ENCODE measurements around the gene GJE1.

The GJE1 gene

DNA sequence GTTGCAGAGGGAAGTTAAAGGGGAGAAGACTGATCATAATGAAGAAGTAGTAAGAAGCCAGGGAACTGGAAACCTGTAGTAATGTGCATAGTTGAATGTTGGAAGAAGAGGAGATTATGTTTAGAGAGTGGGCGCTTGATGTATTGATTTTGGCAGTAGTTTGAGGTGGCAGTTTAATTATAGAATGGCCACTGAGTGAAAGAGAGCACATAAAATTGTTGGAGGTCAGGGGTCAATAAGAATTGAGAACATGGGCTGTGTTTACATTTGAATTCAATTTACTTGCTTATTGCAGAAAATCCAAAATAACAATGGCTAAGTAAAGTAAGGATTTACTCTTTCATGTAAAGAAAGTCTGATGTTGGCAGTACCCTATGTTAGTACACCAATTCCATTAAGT lies 30.1 kb downstream of the GJE1 start:
- Histone ChIP-seq H3F3A (ENCODE audit: insufficient read depth) (no peaks in the 10 kb centered on the region; the same call in 1 of the 2 replicates), H4K20me1 (ENCODE audit: low read depth, low read length) (peaks cover 48% of the 10 kb centered on the region), H3K27ac (ENCODE audit: low read depth, low read length) (no peak overlapping the region)

DNA sequence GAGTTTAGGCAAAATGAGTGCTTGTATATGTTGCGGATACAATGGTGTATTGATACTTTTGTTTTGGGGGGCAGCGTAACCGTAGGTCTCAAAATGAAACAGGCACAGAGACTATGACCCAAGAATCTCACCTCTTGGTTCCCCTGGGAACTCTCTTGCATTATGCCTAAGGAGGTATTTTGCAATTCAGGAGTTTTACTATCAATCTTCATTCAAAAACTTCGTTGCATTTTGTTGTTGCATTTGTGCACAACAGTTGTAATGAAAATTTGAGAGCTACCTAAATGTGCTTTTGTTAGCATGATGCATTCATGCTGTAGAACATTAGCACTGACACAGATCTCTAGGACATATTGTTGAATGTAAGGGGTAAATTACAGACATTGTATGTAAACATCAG lies 32.5 kb downstream of the GJE1 start:
- Histone ChIP-seq H3K36me3 (ENCODE audit: low read length) (peaks cover 22% of the 10 kb centered on the region; the same call in 1 of the 2 replicates), H3K4me3 (ENCODE audit: insufficient read depth, low read length, poor library complexity, severe bottlenecking) (no peak overlapping the region), H3K27me3 (ENCODE audit: low read length) (no peaks in the 10 kb centered on the region), H3K9ac (ENCODE audit: low read length) (no peak overlapping the region), H4K20me1 (ENCODE audit: low read depth, low read length) (peaks cover 35% of the 10 kb centered on the region), H3F3A (ENCODE audit: insufficient read depth) (peaks cover 5% of the 10 kb centered on the region; the same call in 1 of the 2 replicates), H3K9me2 (replicated peaks; ENCODE audit: insufficient read depth, low read length) (no peaks in the 10 kb centered on the region), H3K79me2 (ENCODE audit: insufficient read depth, low read length) (peaks cover 66% of the 10 kb centered on the region), H3K27ac (ENCODE audit: low read depth, low read length) (no peak overlapping the region), H3K4me2 (ENCODE audit: low read depth, low read length, poor library complexity, severe bottlenecking) (no peak overlapping the region), H3K9me3 (ENCODE audit: insufficient read depth, low read length) (no peaks in the 10 kb centered on the region), H2AFZ (ENCODE audit: low read depth, low read length, severe bottlenecking) (no peak overlapping the region)
- no peak for TF ChIP-seq EZH2phosphoT487 (conservative IDR thresholded peaks at IDR 0.05; ENCODE audit: low read length)
- TF ChIP-seq, protein P1, sequence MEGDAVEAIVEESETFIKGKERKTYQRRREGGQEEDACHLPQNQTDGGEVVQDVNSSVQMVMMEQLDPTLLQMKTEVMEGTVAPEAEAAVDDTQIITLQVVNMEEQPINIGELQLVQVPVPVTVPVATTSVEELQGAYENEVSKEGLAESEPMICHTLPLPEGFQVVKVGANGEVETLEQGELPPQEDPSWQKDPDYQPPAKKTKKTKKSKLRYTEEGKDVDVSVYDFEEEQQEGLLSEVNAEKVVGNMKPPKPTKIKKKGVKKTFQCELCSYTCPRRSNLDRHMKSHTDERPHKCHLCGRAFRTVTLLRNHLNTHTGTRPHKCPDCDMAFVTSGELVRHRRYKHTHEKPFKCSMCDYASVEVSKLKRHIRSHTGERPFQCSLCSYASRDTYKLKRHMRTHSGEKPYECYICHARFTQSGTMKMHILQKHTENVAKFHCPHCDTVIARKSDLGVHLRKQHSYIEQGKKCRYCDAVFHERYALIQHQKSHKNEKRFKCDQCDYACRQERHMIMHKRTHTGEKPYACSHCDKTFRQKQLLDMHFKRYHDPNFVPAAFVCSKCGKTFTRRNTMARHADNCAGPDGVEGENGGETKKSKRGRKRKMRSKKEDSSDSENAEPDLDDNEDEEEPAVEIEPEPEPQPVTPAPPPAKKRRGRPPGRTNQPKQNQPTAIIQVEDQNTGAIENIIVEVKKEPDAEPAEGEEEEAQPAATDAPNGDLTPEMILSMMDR (IDR thresholded peaks at IDR 0.05; ENCODE audit: insufficient read depth, low read length, poor library complexity, severe bottlenecking): no peak

More for the DNA sequence above, 30.1 kb downstream of the GJE1 start:
- TF ChIP-seq, protein P1 (IDR thresholded peaks at IDR 0.05; ENCODE audit: insufficient read depth, low read length, poor library complexity, severe bottlenecking): no peak
- no peak for TF ChIP-seq EZH2phosphoT487 (conservative IDR thresholded peaks at IDR 0.05; ENCODE audit: low read length)
- H3K9ac ChIP-seq (ENCODE audit: low read length): no peak overlapping the region
- peaks cover 7% of the 10 kb centered on the region; the same call in 1 of the 2 replicates for H3K36me3 ChIP-seq (ENCODE audit: low read length)
- no peak overlapping the region for H3K4me2 ChIP-seq (ENCODE audit: low read depth, low read length, poor library complexity, severe bottlenecking)
- no peak overlapping the region for H2AFZ ChIP-seq (ENCODE audit: low read depth, low read length, severe bottlenecking)
- no peaks in the 10 kb centered on the region for H3K27me3 ChIP-seq (ENCODE audit: low read length)
- no peaks in the 10 kb centered on the region for H3K9me3 ChIP-seq (ENCODE audit: insufficient read depth, low read length)
- no peaks in the 10 kb centered on the region for H3K9me2 ChIP-seq (replicated peaks; ENCODE audit: insufficient read depth, low read length)
- no peak overlapping the region for H3K4me3 ChIP-seq (ENCODE audit: insufficient read depth, low read length, poor library complexity, severe bottlenecking)
- peaks cover 89% of the 10 kb centered on the region for H3K79me2 ChIP-seq (ENCODE audit: insufficient read depth, low read length)

DNA sequence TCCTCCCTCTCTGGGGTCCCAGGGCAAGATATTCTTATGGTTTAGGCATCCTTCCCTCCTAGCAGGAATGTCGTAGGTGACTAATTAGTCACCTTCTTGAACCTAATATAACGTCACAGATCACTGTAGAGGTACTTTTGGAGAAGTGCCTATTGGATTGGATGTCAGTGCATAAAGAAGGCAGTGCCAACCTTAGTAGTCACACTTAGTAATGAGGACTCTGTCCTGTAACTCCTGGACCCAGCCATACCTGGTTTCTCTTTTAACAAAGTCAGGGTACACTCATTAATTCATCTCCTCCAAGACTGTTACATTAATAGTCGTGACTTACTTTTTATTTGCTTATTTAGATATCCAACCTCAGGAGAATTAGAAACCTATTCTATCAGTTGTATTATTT lies 34.3 kb downstream of the GJE1 start:
- TF ChIP-seq EZH2phosphoT487 (conservative IDR thresholded peaks at IDR 0.05; ENCODE audit: low read length): no peak
- TF ChIP-seq, protein P1 (IDR thresholded peaks at IDR 0.05; ENCODE audit: insufficient read depth, low read length, poor library complexity, severe bottlenecking): no peak
- Histone ChIP-seq H3K9me3 (ENCODE audit: insufficient read depth, low read length) (no peaks in the 10 kb centered on the region), H3K79me2 (ENCODE audit: insufficient read depth, low read length) (peaks cover 48% of the 10 kb centered on the region)

More for the DNA sequence above, 34.3 kb downstream of the GJE1 start:
- Histone ChIP-seq H3K27me3 (ENCODE audit: low read length) (no peaks in the 10 kb centered on the region), H3K9me2 (replicated peaks; ENCODE audit: insufficient read depth, low read length) (no peaks in the 10 kb centered on the region), H3K27ac (ENCODE audit: low read depth, low read length) (no peak overlapping the region), H4K20me1 (ENCODE audit: low read depth, low read length) (peaks cover 19% of the 10 kb centered on the region), H3K4me2 (ENCODE audit: low read depth, low read length, poor library complexity, severe bottlenecking) (no peak overlapping the region), H3K9ac (ENCODE audit: low read length) (no peak overlapping the region), H3F3A (ENCODE audit: insufficient read depth) (peaks cover 5% of the 10 kb centered on the region; the same call in 1 of the 2 replicates), H3K4me3 (ENCODE audit: insufficient read depth, low read length, poor library complexity, severe bottlenecking) (no peak overlapping the region), H2AFZ (ENCODE audit: low read depth, low read length, severe bottlenecking) (no peak overlapping the region), H3K36me3 (ENCODE audit: low read length) (peaks cover 29% of the 10 kb centered on the region; the same call in 1 of the 2 replicates)

All from SU-DHL-6 (cell line).